Thoracic aorta (tissue), 2 donors: ENCODE results near the gene CCR7. TPM values are rescaled to one million over a fixed set of nuclear protein-coding genes. Genes with fewer than 3 reads are reported as not detected.

ENCODE experiments used
- ATAC-seq: fragments of 150-250 bp; one replicate; pipeline ENCODE4 v1.8.0; 2017; ENCODE audit warnings: low read depth; ENCODE audit not compliant: insufficient number of reproducible peaks, low FRiP score
- DNase-seq: peaks from one replicate; pipeline ENCODE4 v3.0.0-alpha.2; 2020; ENCODE audit warnings: low spot score
- H3K27ac ChIP-seq, 2 donors: fragments of 200-600 bp; sonication (generic); 1 replicate in 1 of 2; 2 replicates in 1 of 2; pipeline ENCODE4 v1.5.1; 2016; ENCODE audit warnings: mild to moderate bottlenecking in 2 of 2, moderate library complexity in 2 of 2
- H3K27me3 ChIP-seq: fragments of 200-600 bp; sonication (generic); replicated peaks from 2 replicates; pipeline ENCODE4 v1.6.0; 2016; ENCODE audit warnings: mild to moderate bottlenecking; ENCODE audit not compliant: insufficient read depth
- H3K36me3 ChIP-seq: fragments of 200-600 bp; sonication (generic); one replicate; pipeline ENCODE4 v1.5.1; 2016
- H3K4me1 ChIP-seq, 2 donors: fragments of 200-600 bp; sonication (generic); 1 replicate in 1 of 2; 2 replicates in 1 of 2; pipeline versions ENCODE4 v1.5.1 to v1.6.0; 2016; ENCODE audit warnings: low read depth in 2 of 2, mild to moderate bottlenecking in 1 of 2; ENCODE audit not compliant: control insufficient read depth in 1 of 2
- H3K4me3 ChIP-seq: fragments of 200-600 bp; sonication (generic); 2 replicates; pipeline ENCODE4 v1.5.1; 2016; ENCODE audit warnings: mild to moderate bottlenecking
- H3K9me3 ChIP-seq: fragments of 200-600 bp; sonication (generic); 2 replicates; pipeline ENCODE4 v1.5.1; 2016
- CTCF ChIP-seq: fragments of 200-600 bp; sonication (generic); IDR thresholded peaks from one replicate; pipeline ENCODE4 v1.5.1; 2019; ENCODE audit warnings: antibody characterized with exemption
- total RNA-seq, 2 donors: library from RNA; depleted of rRNA; stranded (reverse); fragments of >200 nt; gene quantifications; one replicate each; pipeline versions ENCODE4 v1.1.0 to v1.2.3, GENCODE V29; 2016

CCR7 gene
- total RNA-seq, 2 donors from 2014 or later = not detected

GRCh38 chr17:40605306-40605705 is 40.0 kb upstream of the CCR7 start:
- no peaks in the 10 kb centered on the region for H3K9me3 ChIP-seq
- H3K4me1 ChIP-seq = no peaks in the 10 kb centered on the region
- H3K36me3 ChIP-seq = no peaks in the 10 kb centered on the region
- no peak for TF ChIP-seq CTCF
- H3K4me3 ChIP-seq = no peak overlapping the region
- no peaks in the 10 kb centered on the region for H3K27me3 ChIP-seq
- H3K27ac ChIP-seq = no peak overlapping the region
- ATAC-seq (no peak), DNase-seq (no peak)

- Histone ChIP-seq H3K4me1 (no peaks in the 10 kb centered on the region), H3K4me3 (no peak overlapping the region), H3K27me3 (no peaks in the 10 kb centered on the region), H3K36me3 (no peaks in the 10 kb centered on the region), H3K9me3 (no peaks in the 10 kb centered on the region), H3K27ac (no peak overlapping the region)
- TF ChIP-seq CTCF = no peak
- no peak for ATAC-seq
- no peak for DNase-seq
Observed at GRCh38 chr17:40604327-40605080, 39.2 kb upstream of the CCR7 start.

GRCh38 chr17:40602445-40603443 is 37.5 kb upstream of the CCR7 start:
- Histone ChIP-seq H3K4me3 (no peak overlapping the region), H3K36me3 (no peaks in the 10 kb centered on the region), H3K9me3 (no peaks in the 10 kb centered on the region), H3K4me1 (peaks cover 0 to 5% of the 10 kb centered on the region in 2 donors), H3K27ac (no peak overlapping the region), H3K27me3 (no peaks in the 10 kb centered on the region)
- ATAC-seq (no peak), DNase-seq (no peak)
- no peak for TF ChIP-seq CTCF

GRCh38 chr17:40600486-40601046 is 35.3 kb upstream of the CCR7 start:
- ATAC-seq (no peak), DNase-seq (no peak)
- H3K27ac ChIP-seq = no peak overlapping the region
- no peaks in the 10 kb centered on the region for H3K9me3 ChIP-seq
- no peaks in the 10 kb centered on the region for H3K27me3 ChIP-seq
- H3K4me3 ChIP-seq = no peak overlapping the region
- H3K36me3 ChIP-seq = no peaks in the 10 kb centered on the region
- no peak for TF ChIP-seq CTCF
- H3K4me1 ChIP-seq = peaks cover 0 to 5% of the 10 kb centered on the region in 2 donors

- DNase-seq (no peak), ATAC-seq (no peak)
- Histone ChIP-seq H3K9me3 (no peaks in the 10 kb centered on the region), H3K4me1 (peaks cover 0 to 5% of the 10 kb centered on the region in 2 donors), H3K27ac (no peak overlapping the region), H3K4me3 (no peak overlapping the region), H3K27me3 (no peaks in the 10 kb centered on the region), H3K36me3 (no peaks in the 10 kb centered on the region)
- no peak for TF ChIP-seq CTCF
Observed at GRCh38 chr17:40599468-40599763, 34.1 kb upstream of the CCR7 start.
